ENCODE measurements around the gene PRKCD. TPM values are rescaled to one million over a fixed set of nuclear protein-coding genes. Genes with fewer than 3 reads are reported as not detected.

Gene PRKCD
- total RNA-seq, 2 experiments from 2014 or later = 13.3 to 108 TPM

- ChIA-PET CTCF (ENCODE audit: unreplicated experiment) (interaction anchor here (1.0 kb wide), 1 partner anchor 779 kb away, joined by 3 read pairs; no protein-coding TSS in a partner anchor), POLR2A (interaction anchor here (0.6 kb wide), 1 partner anchor 1025 kb away, joined by 3 read pairs; no protein-coding TSS in a partner anchor)
- H3K9me3 ChIP-seq (ENCODE audit: low read length) = peaks cover 28% of the 10 kb centered on the region; the same call in 1 of the 2 replicates
- no peaks in the 10 kb centered on the region for H3K9me2 ChIP-seq (ENCODE audit: insufficient read depth, low read length)
- TF ChIP-seq CTCF (conservative IDR thresholded peaks at IDR 0.05; ENCODE audit: low read length) = no peak
- TF ChIP-seq EZH2phosphoT487 (IDR thresholded peaks at IDR 0.05; ENCODE audit: borderline replicate concordance, low read depth, low read length) = no peak
- intact Hi-C loops (cut with micrococcal nuclease; ENCODE audit: unreplicated experiment) = no loop called here
- no peaks in the 10 kb centered on the region for H4K20me1 ChIP-seq (ENCODE audit: insufficient read depth, low read length)
- no peaks in the 10 kb centered on the region for H3K4me1 ChIP-seq (ENCODE audit: insufficient read depth, low read length, poor library complexity, severe bottlenecking)
- H2AFZ ChIP-seq (ENCODE audit: low read length) = no peak overlapping the region
- no peak overlapping the region for H3K27ac ChIP-seq (ENCODE audit: low read depth, low read length, poor library complexity, severe bottlenecking)
- no peak overlapping the region for H3K4me3 ChIP-seq (ENCODE audit: low read depth, low read length, poor library complexity, severe bottlenecking)
- H3K79me2 ChIP-seq (ENCODE audit: insufficient read depth, low read depth, low read length) = peaks cover 33% of the 10 kb centered on the region; the same call in 1 of the 2 replicates
- DNase-seq (ENCODE audit: low spot score) = no peak
- H3K36me3 ChIP-seq (ENCODE audit: insufficient read depth, low read length) = peaks cover 74% of the 10 kb centered on the region
- no peak overlapping the region for H3K4me2 ChIP-seq (ENCODE audit: low read length)
- no TSS peak for BruUV-seq (replicated peaks)
Measured at GRCh38 chr3:53211706-53212702, 51.0 kb downstream of the PRKCD start.

GRCh38 chr3:53213276-53213675, 52.3 kb downstream of the PRKCD start:
- no peaks in the 10 kb centered on the region for H4K20me1 ChIP-seq (ENCODE audit: insufficient read depth, low read length)
- H3K9me3 ChIP-seq (ENCODE audit: low read length) = peaks cover 21% of the 10 kb centered on the region; the same call in 1 of the 2 replicates
- no peak overlapping the region for H2AFZ ChIP-seq (ENCODE audit: low read length)
- DNase-seq (ENCODE audit: low spot score) = no peak
- intact Hi-C loops (cut with micrococcal nuclease; ENCODE audit: unreplicated experiment) = no loop called here
- no peak overlapping the region for H3K4me3 ChIP-seq (ENCODE audit: low read depth, low read length, poor library complexity, severe bottlenecking)
- CTCF ChIA-PET (ENCODE audit: unreplicated experiment) = no interaction called here
- no peak overlapping the region for H3K27ac ChIP-seq (ENCODE audit: low read depth, low read length, poor library complexity, severe bottlenecking)
- H3K4me2 ChIP-seq (ENCODE audit: low read length) = no peak overlapping the region
- H3K36me3 ChIP-seq (ENCODE audit: insufficient read depth, low read length) = peaks cover 73% of the 10 kb centered on the region
- BruUV-seq (replicated peaks) = no TSS peak
- H3K79me2 ChIP-seq (ENCODE audit: insufficient read depth, low read depth, low read length) = peaks cover 33% of the 10 kb centered on the region; the same call in 1 of the 2 replicates
- POLR2A ChIA-PET = interaction anchor here (0.6 kb wide), 2 partner anchors 76 to 254 kb away, joined by 3 read pairs; no protein-coding TSS in a partner anchor
- TF ChIP-seq CTCF (conservative IDR thresholded peaks at IDR 0.05; ENCODE audit: low read length) (no peak), EZH2phosphoT487 (IDR thresholded peaks at IDR 0.05; ENCODE audit: borderline replicate concordance, low read depth, low read length) (no peak)
- no peaks in the 10 kb centered on the region for H3K9me2 ChIP-seq (ENCODE audit: insufficient read depth, low read length)
- peaks cover 8% of the 10 kb centered on the region for H3K4me1 ChIP-seq (ENCODE audit: insufficient read depth, low read length, poor library complexity, severe bottlenecking)
